HUDEP-2 (cell line): ENCODE data around the gene TARBP1.
A peak's percentile ranks its signal among the peaks of the same experiment; 100 is the strongest.
"Not testable (repeated sequence)": the region's sequence is repeated elsewhere in the genome, so short reads cannot be mapped to it uniquely, and the experiment has no call there.

Experiments used
- DNase-seq, 76 experiments: peaks; one replicate each; lab custom pipeline; 2025; ENCODE audit not compliant: unreplicated experiment in 76 of 76; lab: John Stamatoyannopoulos, UW

The TARBP1 gene

GRCh38 chr1:234438579-234438978 lies 40.4 kb downstream of the TARBP1 start:
- no peak for DNase-seq

GRCh38 chr1:234437423-234438171 lies 41.4 kb downstream of the TARBP1 start:
- peak in 51 of 76 experiments; percentile 0 to 70 (median 22) for DNase-seq

GRCh38 chr1:234435620-234436019 lies 43.4 kb downstream of the TARBP1 start:
- DNase-seq: no peak

- no peak for DNase-seq
These were observed 44.3 kb downstream of the TARBP1 start for GRCh38 chr1:234434706-234435105.

- DNase-seq: no peak
These were observed 45.3 kb downstream of the TARBP1 start for GRCh38 chr1:234433563-234434285.

- DNase-seq: no peak
These were observed 47.7 kb downstream of the TARBP1 start for GRCh38 chr1:234431255-234431654.

- DNase-seq: no peak
These were observed 48.3 kb downstream of the TARBP1 start for GRCh38 chr1:234430691-234431090.

GRCh38 chr1:234429434-234429806 lies 49.6 kb downstream of the TARBP1 start:
- DNase-seq: no peak

GRCh38 chr1:234427950-234428646 lies 50.9 kb downstream of the TARBP1 start:
- no peak for DNase-seq

GRCh38 chr1:234413990-234414389 lies 65.0 kb downstream of the TARBP1 start:
- no peak for DNase-seq

- no peak for DNase-seq
These were observed 65.5 kb downstream of the TARBP1 start for GRCh38 chr1:234413485-234413884.

- DNase-seq: no peak
These were observed 66.1 kb downstream of the TARBP1 start for GRCh38 chr1:234412830-234413229.

GRCh38 chr1:234409328-234409727 lies 69.7 kb downstream of the TARBP1 start:
- DNase-seq: no peak

GRCh38 chr1:234408757-234409156 lies 70.2 kb downstream of the TARBP1 start:
- no peak for DNase-seq

GRCh38 chr1:234406871-234407270 lies 72.1 kb downstream of the TARBP1 start:
- peak in 1 of 76 experiments; percentile 5 for DNase-seq

- no peak for DNase-seq
These were observed 73.3 kb downstream of the TARBP1 start for GRCh38 chr1:234405676-234406075.

GRCh38 chr1:234402939-234403338 lies 76.0 kb downstream of the TARBP1 start:
- no peak for DNase-seq

GRCh38 chr1:234401658-234402057 lies 77.3 kb downstream of the TARBP1 start:
- no peak for DNase-seq

GRCh38 chr1:234400773-234401172 lies 78.2 kb downstream of the TARBP1 start:
- DNase-seq: no peak

GRCh38 chr1:234399515-234399914 lies 79.5 kb downstream of the TARBP1 start:
- not testable (repeated sequence) for DNase-seq

- DNase-seq: peak in 3 of 76 experiments; percentile 0 to 26 (median 16)
These were observed 80.1 kb downstream of the TARBP1 start for GRCh38 chr1:234398849-234399381.
